Measurements from ENCODE around the gene SQSTM1. TPM values are rescaled to one million over a fixed set of nuclear protein-coding genes. Genes with fewer than 3 reads are reported as not detected.

The SQSTM1 gene
- total and polyA plus RNA-seq, 4 donors, result 298 to 568 (median 372) TPM

- TF ChIP-seq, protein P1, sequence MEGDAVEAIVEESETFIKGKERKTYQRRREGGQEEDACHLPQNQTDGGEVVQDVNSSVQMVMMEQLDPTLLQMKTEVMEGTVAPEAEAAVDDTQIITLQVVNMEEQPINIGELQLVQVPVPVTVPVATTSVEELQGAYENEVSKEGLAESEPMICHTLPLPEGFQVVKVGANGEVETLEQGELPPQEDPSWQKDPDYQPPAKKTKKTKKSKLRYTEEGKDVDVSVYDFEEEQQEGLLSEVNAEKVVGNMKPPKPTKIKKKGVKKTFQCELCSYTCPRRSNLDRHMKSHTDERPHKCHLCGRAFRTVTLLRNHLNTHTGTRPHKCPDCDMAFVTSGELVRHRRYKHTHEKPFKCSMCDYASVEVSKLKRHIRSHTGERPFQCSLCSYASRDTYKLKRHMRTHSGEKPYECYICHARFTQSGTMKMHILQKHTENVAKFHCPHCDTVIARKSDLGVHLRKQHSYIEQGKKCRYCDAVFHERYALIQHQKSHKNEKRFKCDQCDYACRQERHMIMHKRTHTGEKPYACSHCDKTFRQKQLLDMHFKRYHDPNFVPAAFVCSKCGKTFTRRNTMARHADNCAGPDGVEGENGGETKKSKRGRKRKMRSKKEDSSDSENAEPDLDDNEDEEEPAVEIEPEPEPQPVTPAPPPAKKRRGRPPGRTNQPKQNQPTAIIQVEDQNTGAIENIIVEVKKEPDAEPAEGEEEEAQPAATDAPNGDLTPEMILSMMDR (IDR thresholded peaks at IDR 0.05; ENCODE audit: control extremely low read depth, extremely low read depth), result no peak
- Histone ChIP-seq H3K27me3 (ENCODE audit: control insufficient read depth in 3 of 3, insufficient read depth in 3 of 3, low read length in 2 of 3) (no peaks in the 10 kb centered on the region), H3K36me3 (ENCODE audit: control insufficient read depth in 4 of 4, insufficient read depth in 4 of 4, low read length in 4 of 4) (peaks cover 19 to 55% (median 38%) of the 10 kb centered on the region in 4 donors), H3K4me3 (no peak overlapping the region), H3K4me1 (ENCODE audit: control insufficient read depth in 5 of 5, insufficient read depth in 5 of 5, low read length in 5 of 5) (no peaks in the 10 kb centered on the region), H3K9me3 (ENCODE audit: control insufficient read depth in 4 of 4, insufficient read depth in 3 of 4, low read length in 3 of 4) (peaks cover 0 to 17% (median 6%) of the 10 kb centered on the region in 4 donors), H3K9ac (ENCODE audit: insufficient read depth in 1 of 2, low read length in 2 of 2) (no peak overlapping the region), H3K27ac (ENCODE audit: low read depth in 1 of 2, low read length in 1 of 2) (no peak overlapping the region)
- DNase-seq, result no peak
- WGBS, 2 donors, result 87 to 88% methylated on average over 4 of the region's 4 CpGs
- no peak for ATAC-seq (ENCODE audit: insufficient read depth, low FRiP score)
Observed at GRCh38 chr5:179882338-179882737, 61.6 kb downstream of the SQSTM1 start.

- no peak overlapping the region for H3K9ac ChIP-seq (ENCODE audit: insufficient read depth in 1 of 2, low read length in 2 of 2)
- TF ChIP-seq, protein P1 (IDR thresholded peaks at IDR 0.05; ENCODE audit: control extremely low read depth, extremely low read depth), result no peak
- H3K9me3 ChIP-seq (ENCODE audit: control insufficient read depth in 4 of 4, insufficient read depth in 3 of 4, low read length in 3 of 4), result peaks cover 0 to 17% (median 6%) of the 10 kb centered on the region in 4 donors
- H3K27ac ChIP-seq (ENCODE audit: low read depth in 1 of 2, low read length in 1 of 2), result no peak overlapping the region
- peaks cover 19 to 56% (median 38%) of the 10 kb centered on the region in 4 donors for H3K36me3 ChIP-seq (ENCODE audit: control insufficient read depth in 4 of 4, insufficient read depth in 4 of 4, low read length in 4 of 4)
- 99 to 100% methylated on average over 3 of the region's 3 CpGs for WGBS, 2 donors
- H3K27me3 ChIP-seq (ENCODE audit: control insufficient read depth in 3 of 3, insufficient read depth in 3 of 3, low read length in 2 of 3), result no peaks in the 10 kb centered on the region
- H3K4me1 ChIP-seq (ENCODE audit: control insufficient read depth in 5 of 5, insufficient read depth in 5 of 5, low read length in 5 of 5), result no peaks in the 10 kb centered on the region
- H3K4me3 ChIP-seq, result no peak overlapping the region
- ATAC-seq (ENCODE audit: insufficient read depth, low FRiP score) (no peak), DNase-seq (no peak)
Observed at GRCh38 chr5:179883163-179883562, 62.5 kb downstream of the SQSTM1 start.

DNA sequence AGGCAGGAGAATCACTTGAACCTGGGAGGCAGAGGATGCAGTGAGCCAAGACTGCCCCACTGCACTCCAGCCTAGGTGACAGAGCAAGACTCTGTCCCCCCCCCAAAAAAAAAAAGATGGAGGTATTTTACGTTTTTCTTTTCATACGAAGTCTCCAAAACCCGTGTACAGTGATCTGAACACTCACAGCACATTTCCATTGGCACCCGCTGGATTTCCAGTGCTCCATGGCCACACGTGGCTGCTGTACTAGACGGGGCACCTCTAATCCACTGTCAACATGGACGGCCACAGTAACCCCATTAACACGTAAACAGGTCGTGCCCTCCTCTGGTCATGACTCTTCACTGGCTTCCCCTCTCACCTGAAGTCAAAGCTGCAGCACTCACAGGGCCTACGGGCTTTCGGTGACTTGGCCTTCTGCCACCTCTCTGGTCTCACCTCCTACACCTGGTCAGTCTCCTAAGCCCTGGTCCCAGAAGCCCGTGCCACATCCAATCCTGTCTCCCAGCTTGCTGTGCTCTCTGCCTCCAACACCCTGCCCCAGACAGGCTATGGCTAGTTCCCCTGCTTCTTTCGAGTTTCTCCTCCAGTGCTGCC, 64.9 kb downstream of the SQSTM1 start:
- no peak for DNase-seq
- Histone ChIP-seq H3K9me3 (ENCODE audit: control insufficient read depth in 4 of 4, insufficient read depth in 3 of 4, low read length in 3 of 4) (peaks cover 0 to 17% (median 7%) of the 10 kb centered on the region in 4 donors), H3K9ac (ENCODE audit: insufficient read depth in 1 of 2, low read length in 2 of 2) (no peak overlapping the region), H3K36me3 (ENCODE audit: control insufficient read depth in 4 of 4, insufficient read depth in 4 of 4, low read length in 4 of 4) (peaks cover 19 to 57% (median 38%) of the 10 kb centered on the region in 4 donors), H3K27ac (ENCODE audit: low read depth in 1 of 2, low read length in 1 of 2) (no peak overlapping the region), H3K4me3 (no peak overlapping the region), H3K4me1 (ENCODE audit: control insufficient read depth in 5 of 5, insufficient read depth in 5 of 5, low read length in 5 of 5) (no peaks in the 10 kb centered on the region), H3K27me3 (ENCODE audit: control insufficient read depth in 3 of 3, insufficient read depth in 3 of 3, low read length in 2 of 3) (no peaks in the 10 kb centered on the region)
- 96 to 97% methylated on average over 13 of the region's 13 CpGs for WGBS, 2 donors
- TF ChIP-seq, protein P1 (IDR thresholded peaks at IDR 0.05; ENCODE audit: control extremely low read depth, extremely low read depth), result no peak
- no peak for ATAC-seq (ENCODE audit: insufficient read depth, low FRiP score)
